ENCODE measurements around the gene CIAO2B. TPM values are rescaled to one million over a fixed set of nuclear protein-coding genes. Genes with fewer than 3 reads are reported as not detected.

Gene CIAO2B
- total RNA-seq, 2 donors from 2014 or later = 105 to 146 TPM

GRCh38 chr16:66889622-66890021, 44.6 kb downstream of the CIAO2B start:
- no peak for TF ChIP-seq CTCF (IDR thresholded peaks at IDR 0.05)
- Histone ChIP-seq H3K27ac (no peak overlapping the region), H3K4me1 (no peaks in the 10 kb centered on the region), H3K27me3 (no peaks in the 10 kb centered on the region), H3K4me3 (no peak overlapping the region), H3K9ac (ENCODE audit: low read depth in 2 of 2, low read length in 2 of 2) (no peak overlapping the region), H3K36me3 (peaks cover 5% of the 10 kb centered on the region), H3K9me3 (no peaks in the 10 kb centered on the region)
- intact Hi-C loops (cut with DNase I) = no loop called here
- DNase-seq = no peak

- H3K27ac ChIP-seq = no peak overlapping the region
- H3K27me3 ChIP-seq = no peaks in the 10 kb centered on the region
- H3K36me3 ChIP-seq = peaks cover 5% of the 10 kb centered on the region
- H3K4me1 ChIP-seq = no peaks in the 10 kb centered on the region
- H3K9ac ChIP-seq (ENCODE audit: low read depth in 2 of 2, low read length in 2 of 2) = no peak overlapping the region
- TF ChIP-seq CTCF (IDR thresholded peaks at IDR 0.05) = no peak
- no peak for DNase-seq
- H3K4me3 ChIP-seq = no peak overlapping the region
- H3K9me3 ChIP-seq = no peaks in the 10 kb centered on the region
- intact Hi-C loops (cut with DNase I) = no loop called here
Observed at GRCh38 chr16:66888647-66889615, 45.3 kb downstream of the CIAO2B start.

- TF ChIP-seq CTCF (IDR thresholded peaks at IDR 0.05) = no peak
Observed at GRCh38 chr16:66886914-66887313, 47.3 kb downstream of the CIAO2B start.

GRCh38 chr16:66886321-66886720, 47.9 kb downstream of the CIAO2B start:
- H3K9ac ChIP-seq (ENCODE audit: low read depth in 2 of 2, low read length in 2 of 2) = no peak overlapping the region
- H3K4me3 ChIP-seq = no peak overlapping the region
- no peak for TF ChIP-seq CTCF (IDR thresholded peaks at IDR 0.05)
- H3K9me3 ChIP-seq = no peaks in the 10 kb centered on the region
- intact Hi-C loops (cut with DNase I) = no loop called here
- peaks cover 5% of the 10 kb centered on the region for H3K36me3 ChIP-seq
- peaks cover 4% of the 10 kb centered on the region for H3K4me1 ChIP-seq
- H3K27me3 ChIP-seq = no peaks in the 10 kb centered on the region
- DNase-seq = no peak
- no peak overlapping the region for H3K27ac ChIP-seq

More at GRCh38 chr16:66886914-66887313, 47.3 kb downstream of the CIAO2B start:
- Histone ChIP-seq H3K36me3 (peaks cover 5% of the 10 kb centered on the region), H3K4me1 (no peaks in the 10 kb centered on the region), H3K9me3 (no peaks in the 10 kb centered on the region), H3K27ac (no peak overlapping the region), H3K4me3 (no peak overlapping the region), H3K9ac (ENCODE audit: low read depth in 2 of 2, low read length in 2 of 2) (no peak overlapping the region), H3K27me3 (no peaks in the 10 kb centered on the region)
- intact Hi-C loops (cut with DNase I) = no loop called here
- DNase-seq = no peak

- no peak overlapping the region for H3K9ac ChIP-seq (ENCODE audit: low read depth in 2 of 2, low read length in 2 of 2)
- no peak for DNase-seq
- no peaks in the 10 kb centered on the region for H3K9me3 ChIP-seq
- peaks cover 4% of the 10 kb centered on the region for H3K4me1 ChIP-seq
- H3K36me3 ChIP-seq = peaks cover 5% of the 10 kb centered on the region
- H3K27ac ChIP-seq = no peak overlapping the region
- TF ChIP-seq CTCF (IDR thresholded peaks at IDR 0.05) = no peak
- no peak overlapping the region for H3K4me3 ChIP-seq
- H3K27me3 ChIP-seq = no peaks in the 10 kb centered on the region
- intact Hi-C loops (cut with DNase I) = no loop called here
Observed at GRCh38 chr16:66885491-66885890, 48.7 kb downstream of the CIAO2B start.
